Measurements from ENCODE around the gene KIAA1328.

Gene KIAA1328

GRCh38 chr18:36933552-36933951 lies 104.6 kb downstream of the KIAA1328 start:
- no peak overlapping the region for H3K27ac ChIP-seq (ENCODE audit: low read depth, low read length)
- no peak overlapping the region for H3K4me2 ChIP-seq (ENCODE audit: low read depth, low read length, poor library complexity, severe bottlenecking)
- TF ChIP-seq EZH2phosphoT487 (conservative IDR thresholded peaks at IDR 0.05; ENCODE audit: low read length): no peak
- TF ChIP-seq, protein P1, sequence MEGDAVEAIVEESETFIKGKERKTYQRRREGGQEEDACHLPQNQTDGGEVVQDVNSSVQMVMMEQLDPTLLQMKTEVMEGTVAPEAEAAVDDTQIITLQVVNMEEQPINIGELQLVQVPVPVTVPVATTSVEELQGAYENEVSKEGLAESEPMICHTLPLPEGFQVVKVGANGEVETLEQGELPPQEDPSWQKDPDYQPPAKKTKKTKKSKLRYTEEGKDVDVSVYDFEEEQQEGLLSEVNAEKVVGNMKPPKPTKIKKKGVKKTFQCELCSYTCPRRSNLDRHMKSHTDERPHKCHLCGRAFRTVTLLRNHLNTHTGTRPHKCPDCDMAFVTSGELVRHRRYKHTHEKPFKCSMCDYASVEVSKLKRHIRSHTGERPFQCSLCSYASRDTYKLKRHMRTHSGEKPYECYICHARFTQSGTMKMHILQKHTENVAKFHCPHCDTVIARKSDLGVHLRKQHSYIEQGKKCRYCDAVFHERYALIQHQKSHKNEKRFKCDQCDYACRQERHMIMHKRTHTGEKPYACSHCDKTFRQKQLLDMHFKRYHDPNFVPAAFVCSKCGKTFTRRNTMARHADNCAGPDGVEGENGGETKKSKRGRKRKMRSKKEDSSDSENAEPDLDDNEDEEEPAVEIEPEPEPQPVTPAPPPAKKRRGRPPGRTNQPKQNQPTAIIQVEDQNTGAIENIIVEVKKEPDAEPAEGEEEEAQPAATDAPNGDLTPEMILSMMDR (IDR thresholded peaks at IDR 0.05; ENCODE audit: insufficient read depth, low read length, poor library complexity, severe bottlenecking): no peak

DNA sequence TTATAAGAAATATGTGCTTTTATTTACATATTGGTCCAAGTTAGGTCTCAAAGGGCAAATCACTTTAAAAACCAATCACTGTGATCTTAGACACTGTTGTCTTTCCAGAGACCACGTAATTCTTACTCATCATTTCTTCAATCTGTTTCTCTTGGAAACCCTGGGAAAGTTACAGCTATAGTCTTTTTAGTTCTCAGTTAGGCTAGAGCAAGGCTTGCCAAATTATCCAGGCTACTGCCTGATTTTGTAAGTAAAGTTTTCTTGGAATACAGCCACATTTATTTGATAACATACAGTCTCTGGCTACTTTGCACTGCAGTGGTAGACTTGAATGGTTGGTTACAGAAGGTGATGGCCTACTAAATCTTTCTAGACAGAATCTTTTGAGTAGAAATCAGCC lies 106.0 kb downstream of the KIAA1328 start:
- H3K36me3 ChIP-seq (ENCODE audit: low read length): no peaks in the 10 kb centered on the region
- no peaks in the 10 kb centered on the region for H3K9me2 ChIP-seq (replicated peaks; ENCODE audit: insufficient read depth, low read length)
- H3K4me3 ChIP-seq (ENCODE audit: insufficient read depth, low read length, poor library complexity, severe bottlenecking): no peak overlapping the region
- no peaks in the 10 kb centered on the region for H3K9me3 ChIP-seq (ENCODE audit: insufficient read depth, low read length)
- H2AFZ ChIP-seq (ENCODE audit: low read depth, low read length, severe bottlenecking): no peak overlapping the region
- no peaks in the 10 kb centered on the region for H3K79me2 ChIP-seq (ENCODE audit: insufficient read depth, low read length)
- no peak overlapping the region for H3K4me2 ChIP-seq (ENCODE audit: low read depth, low read length, poor library complexity, severe bottlenecking)
- H3K27ac ChIP-seq (ENCODE audit: low read depth, low read length): no peak overlapping the region
- no peaks in the 10 kb centered on the region for H3K27me3 ChIP-seq (ENCODE audit: low read length)
- TF ChIP-seq, protein P1 (IDR thresholded peaks at IDR 0.05; ENCODE audit: insufficient read depth, low read length, poor library complexity, severe bottlenecking): no peak
- no peak for TF ChIP-seq EZH2phosphoT487 (conservative IDR thresholded peaks at IDR 0.05; ENCODE audit: low read length)
- H4K20me1 ChIP-seq (ENCODE audit: low read depth, low read length): no peaks in the 10 kb centered on the region
- H3K9ac ChIP-seq (ENCODE audit: low read length): no peak overlapping the region
- H3F3A ChIP-seq (ENCODE audit: insufficient read depth): no peaks in the 10 kb centered on the region

More at GRCh38 chr18:36933552-36933951, 104.6 kb downstream of the KIAA1328 start:
- H3K27me3 ChIP-seq (ENCODE audit: low read length): no peaks in the 10 kb centered on the region
- H3K79me2 ChIP-seq (ENCODE audit: insufficient read depth, low read length): no peaks in the 10 kb centered on the region
- H3K9me2 ChIP-seq (replicated peaks; ENCODE audit: insufficient read depth, low read length): no peaks in the 10 kb centered on the region
- no peaks in the 10 kb centered on the region for H4K20me1 ChIP-seq (ENCODE audit: low read depth, low read length)
- H3K9ac ChIP-seq (ENCODE audit: low read length): no peak overlapping the region
- H3F3A ChIP-seq (ENCODE audit: insufficient read depth): no peaks in the 10 kb centered on the region
- H3K36me3 ChIP-seq (ENCODE audit: low read length): no peaks in the 10 kb centered on the region
- H3K9me3 ChIP-seq (ENCODE audit: insufficient read depth, low read length): no peaks in the 10 kb centered on the region
- no peak overlapping the region for H3K4me3 ChIP-seq (ENCODE audit: insufficient read depth, low read length, poor library complexity, severe bottlenecking)
- no peak overlapping the region for H2AFZ ChIP-seq (ENCODE audit: low read depth, low read length, severe bottlenecking)

- no peaks in the 10 kb centered on the region for H3K79me2 ChIP-seq (ENCODE audit: insufficient read depth, low read length)
- H2AFZ ChIP-seq (ENCODE audit: low read depth, low read length, severe bottlenecking): no peak overlapping the region
- H3K36me3 ChIP-seq (ENCODE audit: low read length): no peaks in the 10 kb centered on the region
- no peaks in the 10 kb centered on the region for H3K27me3 ChIP-seq (ENCODE audit: low read length)
- no peaks in the 10 kb centered on the region for H3F3A ChIP-seq (ENCODE audit: insufficient read depth)
- no peak overlapping the region for H3K27ac ChIP-seq (ENCODE audit: low read depth, low read length)
- no peak overlapping the region for H3K9ac ChIP-seq (ENCODE audit: low read length)
- TF ChIP-seq EZH2phosphoT487 (conservative IDR thresholded peaks at IDR 0.05; ENCODE audit: low read length): no peak
- TF ChIP-seq, protein P1 (IDR thresholded peaks at IDR 0.05; ENCODE audit: insufficient read depth, low read length, poor library complexity, severe bottlenecking): peak; percentile 90
- H3K9me3 ChIP-seq (ENCODE audit: insufficient read depth, low read length): no peaks in the 10 kb centered on the region
- H3K4me3 ChIP-seq (ENCODE audit: insufficient read depth, low read length, poor library complexity, severe bottlenecking): no peak overlapping the region
- H3K4me2 ChIP-seq (ENCODE audit: low read depth, low read length, poor library complexity, severe bottlenecking): no peak overlapping the region
- H4K20me1 ChIP-seq (ENCODE audit: low read depth, low read length): no peaks in the 10 kb centered on the region
- H3K9me2 ChIP-seq (replicated peaks; ENCODE audit: insufficient read depth, low read length): no peaks in the 10 kb centered on the region
Measured at GRCh38 chr18:36942264-36942663, 113.3 kb downstream of the KIAA1328 start.
